ENCODE data around the gene HNRNPAB.

Gene HNRNPAB

GRCh38 chr5:178212241-178213002 lies 8.1 kb downstream of the HNRNPAB start:
- no peak overlapping the region for H3K4me3 ChIP-seq (ENCODE audit: low read depth, low read length)
- no peak for TF ChIP-seq CTCF (IDR thresholded peaks at IDR 0.05; ENCODE audit: borderline replicate concordance, insufficient read depth, low read depth, low read length)

GRCh38 chr5:178213003-178213461 lies 8.7 kb downstream of the HNRNPAB start:
- TF ChIP-seq CTCF (IDR thresholded peaks at IDR 0.05; ENCODE audit: borderline replicate concordance, insufficient read depth, low read depth, low read length): no peak
- no peak overlapping the region for H3K4me3 ChIP-seq (ENCODE audit: low read depth, low read length)

- TF ChIP-seq CTCF (IDR thresholded peaks at IDR 0.05; ENCODE audit: borderline replicate concordance, insufficient read depth, low read depth, low read length): no peak
- H3K4me3 ChIP-seq (ENCODE audit: low read depth, low read length): no peak overlapping the region
These were observed 9.4 kb downstream of the HNRNPAB start for GRCh38 chr5:178213748-178214151.

GRCh38 chr5:178214160-178214803 lies 9.9 kb downstream of the HNRNPAB start:
- H3K4me3 ChIP-seq (ENCODE audit: low read depth, low read length): no peak overlapping the region
- TF ChIP-seq CTCF (IDR thresholded peaks at IDR 0.05; ENCODE audit: borderline replicate concordance, insufficient read depth, low read depth, low read length): no peak

GRCh38 chr5:178215280-178216002 lies 11.1 kb downstream of the HNRNPAB start:
- TF ChIP-seq CTCF (IDR thresholded peaks at IDR 0.05; ENCODE audit: borderline replicate concordance, insufficient read depth, low read depth, low read length): no peak
- no peak overlapping the region for H3K4me3 ChIP-seq (ENCODE audit: low read depth, low read length)

- no peak for TF ChIP-seq CTCF (IDR thresholded peaks at IDR 0.05; ENCODE audit: borderline replicate concordance, insufficient read depth, low read depth, low read length)
These were observed 11.8 kb downstream of the HNRNPAB start for GRCh38 chr5:178216088-178216534.

More at GRCh38 chr5:178216088-178216534, 11.8 kb downstream of the HNRNPAB start:
- no peak overlapping the region for H3K4me3 ChIP-seq (ENCODE audit: low read depth, low read length)
